Astrocyte of the hippocampus (primary cell): ENCODE data around the gene MAST4.
A peak's percentile ranks its signal among the peaks of the same experiment; 100 is the strongest.

ENCODE experiments used
- DNase-seq: peaks from one replicate; pipeline ENCODE4 v3.0.0; 2011; ENCODE audit warnings: low read depth, low spot score

MAST4 gene

GRCh38 chr5:67081261-67081660 is 485.1 kb downstream of the MAST4 start:
- DNase-seq, result no peak

DNA sequence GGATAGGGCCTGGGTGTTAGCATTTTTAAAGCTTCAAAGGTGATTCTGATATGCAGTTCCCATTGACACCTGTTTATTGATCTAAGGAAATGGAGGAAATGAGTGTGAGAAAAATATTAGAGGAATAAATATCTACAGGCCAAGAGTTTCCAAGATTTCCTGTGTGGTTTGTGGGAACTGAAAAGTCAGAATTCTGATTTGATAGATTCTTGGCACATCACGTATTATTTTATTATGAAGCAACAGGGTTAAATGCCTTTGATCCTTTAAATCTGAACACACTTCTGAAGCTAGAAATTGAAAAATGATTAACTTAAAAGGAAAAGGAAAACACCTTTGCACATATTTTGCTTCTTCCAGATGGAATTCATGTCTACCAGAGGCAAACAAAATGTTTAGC is 486.7 kb downstream of the MAST4 start:
- DNase-seq, result no peak

DNA sequence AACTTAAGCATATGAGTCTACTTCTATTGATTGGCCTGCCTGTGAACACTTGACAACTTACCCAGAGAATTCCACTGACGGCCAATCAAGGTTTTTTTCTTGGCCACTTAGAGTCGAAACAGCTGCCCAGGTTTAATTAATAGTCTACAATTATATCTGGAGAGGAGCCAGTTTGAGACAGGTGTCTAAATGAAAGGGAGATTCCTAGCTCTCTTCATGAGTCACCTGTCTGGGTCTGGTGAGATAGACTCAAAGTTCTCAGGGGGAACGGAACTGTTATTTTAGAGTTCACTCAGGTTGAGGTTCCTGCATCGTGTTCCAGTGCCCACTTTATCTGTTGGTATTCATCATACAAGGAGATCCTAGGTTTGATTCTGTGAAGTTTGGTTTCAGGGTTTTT is 489.4 kb downstream of the MAST4 start:
- no peak for DNase-seq

DNA sequence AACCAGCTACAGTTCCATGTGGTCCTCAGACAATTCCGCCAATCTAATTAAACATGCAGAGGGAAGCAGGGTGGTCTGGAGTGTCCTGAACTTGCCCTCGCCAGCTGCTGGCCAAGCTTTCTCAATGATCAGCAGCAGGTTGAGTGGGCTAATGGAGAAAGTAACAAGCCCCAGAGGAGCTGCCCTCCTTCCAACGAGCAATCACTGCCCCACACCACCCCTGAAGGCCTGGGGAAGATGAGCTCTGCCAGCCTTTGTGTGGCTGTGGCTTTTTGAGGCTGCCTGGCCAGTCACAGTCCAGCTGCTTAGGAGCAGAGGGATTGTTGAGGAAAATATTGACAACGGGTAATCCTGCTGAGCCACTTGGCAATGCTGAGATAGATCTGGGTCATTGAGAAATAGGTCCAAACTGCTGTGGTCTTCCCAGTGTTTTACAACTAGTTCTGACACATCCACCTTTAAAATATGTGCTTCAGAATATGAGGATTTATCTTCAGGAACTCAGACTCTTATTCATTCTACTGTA is 493.1 kb downstream of the MAST4 start:
- DNase-seq, result peak; percentile 39

DNA sequence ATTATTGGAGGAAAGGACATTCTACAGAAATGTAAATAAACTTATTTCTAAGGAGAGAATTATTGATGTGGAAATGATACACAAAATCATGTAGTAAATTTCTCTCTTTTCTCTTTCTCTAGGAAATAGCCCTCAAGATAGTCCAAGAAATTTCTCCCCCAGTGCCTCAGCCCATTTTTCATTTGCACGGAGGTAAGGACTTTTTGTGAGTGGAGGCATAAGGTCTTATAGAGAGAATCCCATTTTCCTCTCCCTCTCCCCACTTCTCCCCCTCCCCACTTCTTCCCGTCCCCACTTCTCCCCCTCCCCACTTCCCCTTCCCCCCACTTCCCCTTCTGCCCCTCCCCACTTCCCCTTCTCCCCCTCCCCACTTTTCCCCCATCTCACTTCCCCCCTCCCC is 493.8 kb downstream of the MAST4 start:
- DNase-seq, result no peak

DNA sequence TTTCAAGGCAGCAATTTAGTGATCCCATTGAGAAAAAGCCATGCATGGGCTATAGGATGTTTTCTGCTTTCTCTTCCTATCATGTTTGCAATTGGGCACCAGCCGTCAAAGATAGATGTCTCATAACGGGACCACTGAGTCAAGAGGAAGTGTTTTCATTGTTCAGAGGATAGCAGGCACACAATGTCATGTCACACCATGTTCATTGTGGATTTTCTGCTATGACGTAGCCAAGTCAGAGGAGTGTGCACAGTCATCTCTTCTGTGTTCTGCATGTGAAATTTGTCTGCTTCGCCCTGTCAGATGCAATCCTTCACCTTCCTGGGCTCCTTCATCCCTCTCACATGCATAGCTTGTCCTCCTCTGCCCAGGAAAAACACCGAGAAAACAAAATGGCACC is 494.4 kb downstream of the MAST4 start:
- no peak for DNase-seq

- DNase-seq, result peak; percentile 31
Observed at GRCh38 chr5:67092535-67092934, 496.3 kb downstream of the MAST4 start.

DNA sequence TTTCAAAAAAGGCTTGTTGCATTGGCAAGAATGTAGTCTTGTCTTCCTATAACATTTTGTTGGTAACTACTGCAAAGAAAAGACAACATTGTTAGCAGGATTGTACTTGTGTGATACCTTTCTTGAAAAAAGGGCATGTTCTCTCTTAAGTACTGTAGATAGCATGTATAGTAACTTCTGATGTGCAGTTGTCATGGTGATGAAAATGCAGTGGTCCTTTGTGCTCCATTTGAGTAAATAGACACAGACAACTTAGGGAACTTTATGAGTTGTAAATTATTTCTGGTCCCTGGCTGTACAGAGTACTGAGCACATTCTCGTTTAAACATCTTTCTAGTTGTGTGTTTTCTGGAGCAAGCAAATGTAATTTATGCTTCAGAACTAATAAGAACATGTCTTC is 497.1 kb downstream of the MAST4 start:
- DNase-seq, result no peak

DNA sequence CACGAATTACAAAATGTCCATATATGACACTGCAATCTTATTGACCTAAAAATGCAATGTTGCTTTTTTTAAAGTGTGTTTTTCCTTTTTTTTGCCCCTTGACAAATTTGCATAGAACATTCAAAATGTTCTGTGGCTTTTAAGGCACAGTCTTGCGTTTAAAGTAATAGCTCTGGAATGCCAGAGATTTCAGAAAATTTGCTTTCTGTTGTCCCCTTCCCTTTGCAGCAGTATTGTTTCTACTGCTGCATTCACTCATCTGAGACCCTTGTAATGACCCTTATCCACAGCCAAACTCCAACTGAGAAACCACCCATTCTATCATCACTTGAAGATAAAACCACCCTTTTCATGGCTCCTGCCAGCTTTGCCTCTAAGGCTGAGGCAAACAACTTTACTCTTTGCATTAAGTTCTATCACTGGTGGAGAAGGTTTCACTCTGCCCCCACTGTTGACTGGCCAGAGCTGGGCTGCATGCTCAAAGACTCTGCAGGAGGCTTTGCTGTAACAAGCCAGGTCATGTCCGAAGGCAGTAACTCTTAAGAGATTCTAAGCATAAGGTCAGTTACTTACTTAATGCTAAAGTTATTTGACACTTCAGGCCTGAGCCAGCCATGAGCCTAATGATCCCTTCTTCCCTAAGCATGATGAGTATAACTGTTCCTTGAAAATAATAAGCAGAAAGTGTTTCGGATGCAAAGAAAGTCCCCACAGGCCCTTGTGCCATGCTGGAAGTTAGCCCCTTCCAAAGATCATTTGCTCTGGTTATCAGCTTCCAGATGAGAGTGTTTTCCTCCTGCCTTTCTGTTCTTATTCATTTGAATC is 498.5 kb downstream of the MAST4 start:
- DNase-seq, result peak; percentile 85

- peak; percentile 59 for DNase-seq
Observed at GRCh38 chr5:67095346-67096171, 499.4 kb downstream of the MAST4 start.

- DNase-seq, result no peak
Observed at GRCh38 chr5:67098656-67099055, 502.5 kb downstream of the MAST4 start.

- DNase-seq, result no peak
Observed at GRCh38 chr5:67100301-67100700, 504.1 kb downstream of the MAST4 start.

- DNase-seq, result no peak
Observed at GRCh38 chr5:67102708-67103107, 506.5 kb downstream of the MAST4 start.

- DNase-seq, result no peak
Observed at GRCh38 chr5:67104859-67105258, 508.7 kb downstream of the MAST4 start.

DNA sequence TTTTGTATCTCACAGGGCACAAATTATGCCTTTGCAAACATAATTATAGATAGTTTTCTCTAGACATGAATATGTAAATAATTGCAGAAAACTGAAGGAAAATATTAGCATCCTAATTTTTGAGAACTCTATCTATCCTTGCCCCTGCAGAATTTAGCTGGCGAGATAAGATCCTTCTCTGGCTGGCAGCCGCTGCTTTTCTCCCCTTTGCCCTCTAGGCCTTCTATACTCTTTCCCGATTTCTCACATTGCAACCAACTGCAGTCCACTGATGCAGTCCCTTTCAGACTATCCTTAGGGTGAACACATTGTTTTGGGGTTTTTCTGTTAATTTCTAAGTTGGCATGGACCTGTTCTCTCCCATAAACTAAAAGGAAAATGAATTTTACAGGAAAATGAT is 509.1 kb downstream of the MAST4 start:
- DNase-seq, result no peak

GRCh38 chr5:67106626-67107342 is 510.6 kb downstream of the MAST4 start:
- DNase-seq, result no peak

DNA sequence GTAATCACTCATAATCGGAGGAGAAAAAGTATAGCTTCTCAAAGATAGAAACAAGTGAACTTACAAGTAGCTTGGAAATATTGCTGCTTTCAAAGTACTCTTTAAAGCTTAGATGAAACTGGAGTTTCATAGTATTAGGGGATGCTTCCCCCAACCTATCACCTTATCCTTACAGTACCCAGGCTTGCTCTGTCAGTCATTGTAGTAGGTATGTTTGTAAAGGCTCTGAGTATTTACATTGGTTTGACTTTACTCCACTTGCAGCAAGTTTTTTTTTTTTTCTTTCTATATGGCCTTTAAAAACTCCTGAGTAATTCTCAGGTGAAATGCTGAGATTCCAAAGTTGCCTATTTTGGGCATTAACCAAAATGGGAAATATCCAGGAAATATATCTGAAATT is 515.6 kb downstream of the MAST4 start:
- no peak for DNase-seq

DNA sequence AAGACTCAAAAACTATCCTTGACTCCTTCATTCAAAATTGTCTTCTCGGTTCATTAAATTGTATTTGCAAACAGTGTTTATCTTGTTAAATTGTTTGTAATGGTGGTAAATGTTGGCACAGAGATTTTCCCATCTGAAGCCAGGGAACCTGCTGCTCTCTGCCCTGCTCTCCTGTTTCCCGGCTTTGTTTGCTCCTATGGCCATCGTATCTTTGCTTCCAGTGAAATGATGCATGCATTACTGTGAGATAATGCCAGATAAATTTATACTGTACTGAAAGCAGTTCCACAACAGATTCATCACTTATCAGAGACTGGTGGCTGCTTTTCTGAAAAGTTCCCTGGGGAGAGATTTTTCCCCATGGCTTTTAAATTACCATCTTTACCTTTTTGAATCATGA is 519.1 kb downstream of the MAST4 start:
- DNase-seq, result no peak

DNA sequence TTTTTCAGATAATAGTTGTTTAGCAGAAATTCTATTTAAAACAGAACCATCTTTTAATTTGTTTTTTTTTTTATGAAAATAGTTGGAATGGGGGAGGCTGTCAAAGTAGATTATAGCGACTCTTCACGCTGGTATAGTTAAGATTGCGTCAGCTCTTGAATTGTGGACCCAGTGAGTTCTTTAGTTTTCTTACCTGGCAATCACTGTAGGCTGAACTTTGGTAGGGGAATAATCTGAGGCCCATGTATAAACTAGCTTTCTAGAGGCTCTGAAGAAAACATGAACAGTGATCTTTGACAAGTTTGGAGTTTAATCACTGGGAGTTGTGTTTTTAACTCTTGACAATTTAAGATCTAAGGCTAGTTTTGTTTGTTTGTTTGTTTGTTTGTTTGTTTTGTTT is 519.6 kb downstream of the MAST4 start:
- no peak for DNase-seq

- no peak for DNase-seq
Observed at GRCh38 chr5:67118050-67118620, 521.9 kb downstream of the MAST4 start.

DNA sequence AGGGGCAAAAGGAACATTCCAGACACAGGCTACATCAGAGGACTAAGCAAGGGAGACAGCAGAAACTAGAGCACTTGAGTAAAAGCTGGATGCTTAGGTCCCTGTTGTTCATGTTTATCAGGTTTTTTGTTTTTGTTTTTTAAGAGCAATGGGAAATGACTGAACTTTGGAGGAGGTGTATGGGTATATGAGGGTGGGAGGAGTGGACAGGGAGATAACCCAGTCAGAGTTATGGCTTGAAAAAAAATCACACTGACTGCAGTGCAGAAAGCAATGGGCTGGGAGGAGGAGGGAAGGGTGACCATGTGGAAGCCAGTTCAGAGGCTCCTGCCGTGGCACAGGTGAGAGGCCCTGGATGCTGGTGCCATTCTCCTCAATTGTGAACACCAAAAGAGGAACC is 522.8 kb downstream of the MAST4 start:
- no peak for DNase-seq

DNA sequence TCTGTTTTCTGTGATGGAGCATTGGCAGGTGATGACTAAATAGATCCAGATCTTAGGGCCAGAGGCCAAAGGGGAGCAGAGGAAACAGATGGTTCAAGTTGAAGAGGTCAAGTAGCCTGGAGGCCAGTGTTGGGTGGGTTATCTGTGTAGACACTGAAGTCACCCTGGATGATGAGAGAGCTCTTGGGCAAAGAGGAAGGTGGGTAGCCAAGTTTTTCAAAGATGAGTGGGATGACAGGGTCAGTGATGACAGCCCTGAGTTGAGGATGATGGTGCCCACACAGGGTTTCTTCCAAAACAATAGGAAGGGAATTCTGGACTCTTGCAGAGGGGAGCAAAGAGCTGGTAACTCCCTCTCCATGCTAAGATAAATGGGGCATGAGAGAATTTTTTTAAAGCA is 523.8 kb downstream of the MAST4 start:
- DNase-seq, result no peak
